Bone marrow (tissue), 2 donors: ENCODE results near the gene KLHL8.
"Not testable (repeated sequence)": the region's sequence is repeated elsewhere in the genome, so short reads cannot be mapped to it uniquely, and the experiment has no call there.

Experiments used
- DNase-seq, 2 donors: peaks; one replicate each; lab custom pipeline; 2025; lab: John Stamatoyannopoulos, UW

KLHL8 gene

GRCh38 chr4:87171944-87172343 is 48.5 kb downstream of the KLHL8 start:
- no peak for DNase-seq

GRCh38 chr4:87166296-87166854 is 54.0 kb downstream of the KLHL8 start:
- DNase-seq = no peak

- DNase-seq = no peak
Measured at GRCh38 chr4:87165892-87166291, 54.5 kb downstream of the KLHL8 start.

GRCh38 chr4:87153078-87153870 is 67.1 kb downstream of the KLHL8 start:
- DNase-seq = no peak

- no peak for DNase-seq
Measured at GRCh38 chr4:87152310-87153041, 67.9 kb downstream of the KLHL8 start.

- no peak for DNase-seq
Measured at GRCh38 chr4:87151730-87152129, 68.7 kb downstream of the KLHL8 start.

- DNase-seq = peak in 1 of 2 donors; percentile 61
Measured at GRCh38 chr4:87150498-87151261, 69.7 kb downstream of the KLHL8 start.

GRCh38 chr4:87147116-87147515 is 73.3 kb downstream of the KLHL8 start:
- DNase-seq = no peak

GRCh38 chr4:87145934-87146333 is 74.5 kb downstream of the KLHL8 start:
- DNase-seq = not testable (repeated sequence)

GRCh38 chr4:87144356-87144755 is 76.1 kb downstream of the KLHL8 start:
- no peak for DNase-seq

GRCh38 chr4:87141428-87141827 is 79.0 kb downstream of the KLHL8 start:
- no peak for DNase-seq

GRCh38 chr4:87134122-87134521 is 86.3 kb downstream of the KLHL8 start:
- DNase-seq = no peak

- DNase-seq = no peak
Measured at GRCh38 chr4:87133183-87133582, 87.2 kb downstream of the KLHL8 start.

GRCh38 chr4:87132035-87132434 is 88.4 kb downstream of the KLHL8 start:
- DNase-seq = no peak

GRCh38 chr4:87130985-87131703 is 89.3 kb downstream of the KLHL8 start:
- DNase-seq = no peak

GRCh38 chr4:87129681-87130080 is 90.7 kb downstream of the KLHL8 start:
- no peak for DNase-seq

GRCh38 chr4:87128006-87128705 is 92.3 kb downstream of the KLHL8 start:
- DNase-seq = no peak

GRCh38 chr4:87126056-87126455 is 94.4 kb downstream of the KLHL8 start:
- no peak for DNase-seq

- DNase-seq = no peak
Measured at GRCh38 chr4:87122252-87122651, 98.2 kb downstream of the KLHL8 start.

GRCh38 chr4:87121341-87122065 is 98.9 kb downstream of the KLHL8 start:
- no peak for DNase-seq
